ENCODE data around the gene COL5A2.

The COL5A2 gene

DNA sequence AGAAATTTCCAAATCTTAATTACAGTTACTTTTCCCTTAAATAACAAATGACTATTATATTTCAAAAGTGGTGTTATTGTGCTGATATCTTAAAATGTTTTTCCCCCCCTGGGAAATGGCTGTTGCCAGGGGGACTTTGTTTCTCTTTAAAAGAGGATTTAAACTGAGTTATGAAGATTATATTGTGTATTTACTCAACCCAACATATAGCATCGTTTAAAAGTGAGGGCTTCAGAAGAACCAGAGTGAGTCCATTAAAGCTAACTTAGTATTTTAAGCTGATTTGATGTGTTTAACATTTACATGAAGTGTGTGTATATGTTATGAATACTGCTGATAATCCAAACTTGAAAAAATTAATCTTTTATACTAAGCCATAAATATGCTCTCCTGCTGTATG is 81.6 kb downstream of the COL5A2 start:
- ATAC-seq = no peak

DNA sequence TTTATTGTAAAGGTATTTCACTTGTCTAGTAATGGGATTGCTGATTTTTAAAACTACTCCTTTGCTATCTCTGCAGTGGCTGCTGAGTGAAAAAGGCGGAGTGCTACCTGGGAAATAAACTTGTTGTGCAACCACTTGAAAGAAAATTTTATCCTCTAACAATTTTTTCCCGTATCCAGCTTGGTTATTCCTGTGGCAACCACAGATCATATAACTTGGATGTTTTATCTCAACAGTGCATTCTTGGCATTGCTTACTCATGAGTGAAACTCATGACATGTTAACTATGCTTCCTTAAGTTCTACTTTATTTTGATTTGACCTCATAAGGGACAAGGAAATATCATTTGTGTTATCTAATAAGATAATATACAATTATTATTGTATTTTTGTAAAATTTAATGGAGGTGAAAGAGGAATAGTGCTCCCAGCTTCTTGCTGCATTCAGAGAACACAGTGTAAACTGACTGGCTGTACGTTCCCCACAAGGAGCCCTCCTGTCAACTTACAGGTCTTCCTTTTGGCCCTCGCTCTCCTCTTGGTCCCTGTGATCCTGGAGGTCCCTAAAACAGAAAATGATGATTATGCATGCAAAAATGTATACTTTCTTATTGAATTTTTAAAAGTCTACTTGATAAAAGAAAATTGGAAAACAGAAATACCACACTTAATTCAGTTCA is 82.7 kb downstream of the COL5A2 start:
- no peak for ATAC-seq
- DNase-seq = no peak

More for the DNA sequence above, 81.6 kb downstream of the COL5A2 start:
- no peak for DNase-seq

DNA sequence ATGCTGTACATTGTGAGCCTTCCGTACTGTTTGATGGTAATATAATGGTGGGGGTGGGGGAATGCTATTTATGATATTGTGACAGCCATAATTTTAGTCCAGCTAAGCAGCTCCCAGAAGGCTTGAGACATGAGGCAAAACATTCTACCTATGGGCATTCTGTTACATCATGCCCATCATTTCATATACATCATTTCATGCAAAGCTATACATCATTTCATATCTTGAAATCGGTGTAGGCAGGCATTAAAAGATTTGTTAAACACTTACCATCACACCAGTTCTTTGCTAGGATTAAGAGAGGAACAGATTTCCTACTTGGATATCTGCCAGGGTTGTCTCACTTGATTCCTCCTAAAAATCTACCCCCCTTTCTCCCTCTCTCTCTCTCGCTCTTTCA is 84.5 kb downstream of the COL5A2 start:
- no peak for ATAC-seq
- no peak for DNase-seq

DNA sequence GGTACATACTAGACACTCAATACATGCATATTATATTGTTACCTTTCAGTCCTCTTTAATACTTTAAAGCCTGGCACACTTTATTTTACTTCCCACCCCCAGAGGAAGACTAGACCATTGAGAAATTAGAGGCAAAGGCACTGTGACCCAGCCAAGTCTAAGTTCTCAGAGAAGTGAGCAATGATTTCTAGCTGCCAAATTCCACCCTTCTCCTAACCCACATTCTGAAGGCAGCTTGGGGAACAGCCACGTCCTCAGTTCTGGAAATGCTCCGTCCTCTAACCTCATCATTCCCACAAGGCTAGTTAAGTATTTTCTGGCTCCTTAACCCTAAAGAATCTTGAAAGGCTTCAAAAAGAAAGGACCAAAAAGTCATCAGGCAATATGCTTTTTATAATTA is 86.6 kb downstream of the COL5A2 start:
- ATAC-seq (no peak), DNase-seq (no peak)

DNA sequence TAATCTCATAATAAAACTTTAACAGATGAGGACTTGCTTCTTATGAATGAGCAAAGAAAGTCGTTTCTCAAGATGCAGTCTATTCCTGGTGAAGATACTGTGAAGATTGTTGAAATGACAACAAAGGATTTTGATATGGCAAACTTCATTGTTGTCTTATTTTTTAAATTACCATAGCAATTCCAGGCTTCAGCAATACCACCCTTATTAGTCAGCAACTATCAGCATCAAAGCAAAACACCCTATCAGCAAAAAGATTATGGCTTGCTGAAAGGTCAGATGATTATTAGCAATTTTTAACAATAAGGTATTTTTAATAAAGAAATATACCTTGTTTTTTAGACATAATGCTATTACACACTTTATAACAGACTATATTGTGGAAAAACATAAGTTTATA is 88.3 kb downstream of the COL5A2 start:
- DNase-seq (no peak), ATAC-seq (no peak)

DNA sequence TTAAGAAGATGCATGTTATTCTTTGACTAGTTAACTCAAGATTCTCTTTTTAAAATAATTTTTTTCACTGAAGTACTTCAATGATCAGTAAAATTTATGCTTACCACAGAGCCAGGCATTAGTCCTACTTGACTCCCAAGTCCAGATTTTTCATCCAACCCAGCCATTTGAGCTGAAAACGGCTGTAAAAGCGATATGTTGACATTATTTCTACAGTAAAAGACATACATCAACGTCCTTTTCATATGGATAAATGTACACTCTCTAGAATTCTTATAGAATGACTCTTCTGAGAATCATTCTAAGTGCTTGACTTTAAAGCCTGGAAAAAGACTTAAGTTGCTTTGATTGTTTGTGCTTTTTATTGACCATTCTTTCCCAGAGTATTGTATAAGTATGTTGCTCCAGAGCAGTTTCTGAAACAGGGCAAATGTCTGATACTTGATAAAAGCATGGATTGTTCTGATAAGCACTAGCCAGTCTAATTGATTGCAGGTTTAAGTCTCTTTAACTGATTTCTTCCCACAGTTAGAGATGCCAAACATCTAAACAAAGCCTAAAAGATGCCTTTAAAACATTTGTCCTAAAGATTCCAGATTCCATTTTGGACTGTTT is 90.9 kb downstream of the COL5A2 start:
- DNase-seq (no peak), ATAC-seq (no peak)

DNA sequence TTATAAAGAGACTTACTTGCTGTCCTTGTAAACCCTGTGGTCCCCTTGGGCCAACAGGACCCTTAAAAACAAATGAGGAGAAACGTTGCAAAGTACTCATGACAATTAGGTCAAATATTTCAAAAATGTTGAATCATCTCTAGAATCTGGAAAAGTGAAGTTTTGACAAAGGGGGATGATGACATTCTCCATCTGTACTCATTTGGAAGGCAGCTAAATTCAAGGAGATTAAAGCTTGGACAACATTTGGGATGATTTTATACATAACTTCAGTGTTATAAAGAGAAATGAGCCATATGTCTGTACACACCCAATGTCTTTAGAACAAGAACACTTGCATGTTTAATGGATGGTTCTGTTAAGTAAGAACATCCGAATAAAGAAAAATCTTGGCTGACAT is 92.9 kb downstream of the COL5A2 start:
- DNase-seq = no peak

DNA sequence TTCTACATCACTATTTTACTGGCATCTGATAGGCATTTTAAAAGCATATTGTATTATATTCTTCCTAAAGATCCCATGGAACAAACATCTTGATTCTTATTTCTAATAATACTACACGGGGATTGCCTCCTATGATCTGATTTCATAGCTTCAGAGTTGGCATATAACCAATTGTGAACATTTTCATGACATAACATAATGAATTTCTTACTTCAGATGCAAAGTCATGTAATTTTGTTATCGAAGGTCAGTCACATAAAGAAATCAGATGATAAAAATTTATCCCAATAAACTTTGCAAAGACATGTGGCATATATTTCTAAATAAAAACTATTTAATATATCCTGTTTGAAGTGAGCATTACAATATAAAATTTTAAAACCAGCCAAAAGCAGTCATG is 93.3 kb downstream of the COL5A2 start:
- DNase-seq = no peak
- ATAC-seq = no peak

More for the DNA sequence above, 92.9 kb downstream of the COL5A2 start:
- ATAC-seq = no peak

DNA sequence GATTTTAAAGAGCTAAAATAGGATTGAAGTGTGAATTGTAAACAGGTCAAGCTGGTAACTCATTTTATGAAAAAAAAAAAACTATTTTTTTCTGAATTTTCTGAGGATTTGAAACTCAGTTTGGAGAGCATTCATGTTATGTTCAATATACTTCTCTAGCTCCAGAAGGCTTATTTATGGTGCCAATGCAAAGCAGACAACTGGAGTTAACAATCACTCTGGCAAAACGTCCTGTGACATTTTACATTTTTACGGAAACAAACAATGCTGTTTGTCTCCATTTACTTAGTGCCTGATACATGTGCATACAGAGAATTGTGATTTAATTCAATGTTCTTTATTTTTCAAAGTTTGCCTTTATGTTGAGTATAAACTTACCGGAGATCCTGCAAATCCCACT is 96.0 kb downstream of the COL5A2 start:
- ATAC-seq (no peak), DNase-seq (no peak)

DNA sequence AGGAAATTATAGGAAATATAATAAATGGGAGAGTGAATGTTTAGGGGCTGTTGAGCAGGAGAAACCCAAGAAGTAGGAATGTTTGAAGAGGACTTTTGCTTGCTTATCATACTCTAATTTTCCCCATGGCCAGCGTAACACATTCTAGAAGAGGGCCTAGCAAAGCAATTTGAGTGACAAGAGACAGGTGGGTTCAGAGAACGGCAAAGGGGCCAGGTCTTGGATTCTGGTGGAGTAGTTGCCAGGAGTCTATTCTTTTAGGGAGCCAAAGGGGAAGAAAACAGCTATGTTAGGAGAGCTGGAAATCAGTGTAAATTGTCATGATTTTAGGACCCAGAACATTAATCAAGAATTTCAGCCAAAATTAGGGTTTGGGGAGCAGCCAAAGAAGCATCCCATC is 96.5 kb downstream of the COL5A2 start:
- ATAC-seq (no peak), DNase-seq (no peak)

DNA sequence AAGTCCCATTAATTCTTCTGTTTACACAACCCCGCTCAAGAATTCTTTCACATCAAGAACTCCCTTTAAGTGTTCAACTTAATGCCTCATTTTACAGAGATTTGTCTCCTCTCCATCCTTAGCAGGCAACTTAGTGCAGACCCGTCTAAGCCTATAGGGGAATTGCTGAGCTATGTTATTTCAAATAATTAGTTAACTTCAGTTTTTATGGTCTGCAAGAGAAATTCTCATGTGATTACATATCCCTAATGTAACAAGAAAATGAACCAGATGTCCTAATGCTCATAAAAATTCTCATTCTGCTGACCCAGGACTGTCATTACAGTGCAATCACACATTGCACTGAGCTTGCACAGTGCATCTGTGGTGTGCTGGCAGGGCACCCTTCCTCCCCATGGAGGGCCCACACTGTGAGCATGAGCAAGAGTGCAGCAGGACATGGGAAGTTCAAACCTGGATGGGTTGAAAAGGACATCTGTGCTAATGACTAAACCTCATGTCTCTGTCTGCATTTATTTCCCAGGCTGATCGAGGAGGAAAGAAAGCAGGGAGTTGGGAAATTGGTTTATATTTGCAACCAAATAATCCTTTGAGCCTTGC is 97.1 kb downstream of the COL5A2 start:
- ATAC-seq = no peak
- DNase-seq = no peak

DNA sequence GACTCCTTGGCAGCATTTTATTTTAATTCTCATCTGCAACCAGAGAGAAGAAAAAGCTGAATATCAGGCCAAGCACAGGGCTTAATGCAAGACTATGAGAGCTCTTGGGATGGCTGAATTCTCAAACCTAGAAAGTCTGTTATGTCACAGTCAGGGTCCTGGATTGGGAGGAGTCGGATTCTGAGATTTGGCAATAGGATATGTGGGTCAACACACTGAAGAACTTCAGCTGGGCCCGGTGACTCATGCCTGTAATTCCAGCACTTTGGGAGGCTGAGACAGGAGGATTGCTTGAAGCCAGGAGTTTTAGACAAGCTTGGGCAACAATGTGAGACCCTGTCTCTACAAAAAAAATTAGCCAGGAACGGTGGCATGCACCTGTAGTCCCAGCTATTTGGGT is 103.0 kb downstream of the COL5A2 start:
- ATAC-seq (no peak), DNase-seq (no peak)

DNA sequence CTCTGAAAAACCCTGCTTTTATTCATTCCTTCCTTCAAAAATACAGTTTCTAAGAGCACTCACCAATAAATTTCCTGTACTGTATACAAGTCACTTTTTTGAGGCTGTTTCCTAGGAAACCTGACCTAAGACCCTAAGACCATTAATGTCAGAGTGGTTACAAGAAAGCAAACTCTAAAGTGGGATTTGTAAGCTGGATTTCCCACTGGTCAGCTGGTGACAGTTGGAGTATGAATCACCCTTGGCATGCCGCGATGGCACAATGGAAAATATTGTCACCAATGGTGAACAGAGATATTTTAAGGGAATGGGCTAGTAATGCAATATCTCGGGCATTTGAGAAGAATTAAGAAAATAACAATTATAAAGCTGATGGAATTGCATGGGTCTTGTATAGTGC is 103.4 kb downstream of the COL5A2 start:
- DNase-seq (no peak), ATAC-seq (no peak)

DNA sequence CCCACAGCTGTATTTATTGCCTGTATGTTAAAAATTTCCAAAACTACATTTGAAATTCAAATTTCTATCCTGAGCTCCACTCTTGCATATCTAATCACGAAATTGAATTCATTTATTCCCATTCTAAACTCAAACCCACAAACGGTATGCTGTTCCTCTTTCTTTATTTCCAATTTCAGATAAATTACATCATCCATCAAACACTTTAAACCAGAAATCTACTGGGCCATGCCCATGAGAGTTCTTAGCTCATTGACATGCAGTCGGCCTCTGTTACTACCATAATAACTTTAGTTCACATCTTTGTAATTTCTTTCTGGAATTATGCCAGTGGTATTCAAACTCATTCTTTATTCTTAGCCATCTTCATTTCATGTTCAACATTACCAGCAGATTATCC is 105.1 kb downstream of the COL5A2 start:
- ATAC-seq (no peak), DNase-seq (no peak)

DNA sequence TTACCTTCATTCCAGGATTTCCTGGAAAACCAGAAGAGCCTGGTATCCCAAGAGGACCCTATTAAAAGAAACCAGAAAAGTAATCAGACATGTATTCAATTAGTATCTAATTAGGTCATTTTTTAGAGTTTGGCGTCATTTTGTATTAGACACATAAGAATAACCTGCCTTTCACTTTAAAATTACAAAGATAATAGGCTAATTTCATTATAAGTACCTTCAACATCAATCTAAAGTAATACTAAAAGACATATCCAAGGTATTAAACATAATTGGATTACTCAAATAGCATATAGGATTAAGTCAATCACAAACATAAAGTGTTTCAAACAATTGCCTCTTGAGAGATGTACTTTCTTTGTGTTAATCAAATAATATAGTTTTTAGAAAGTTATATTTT is 107.5 kb downstream of the COL5A2 start:
- DNase-seq (no peak), ATAC-seq (no peak)

DNA sequence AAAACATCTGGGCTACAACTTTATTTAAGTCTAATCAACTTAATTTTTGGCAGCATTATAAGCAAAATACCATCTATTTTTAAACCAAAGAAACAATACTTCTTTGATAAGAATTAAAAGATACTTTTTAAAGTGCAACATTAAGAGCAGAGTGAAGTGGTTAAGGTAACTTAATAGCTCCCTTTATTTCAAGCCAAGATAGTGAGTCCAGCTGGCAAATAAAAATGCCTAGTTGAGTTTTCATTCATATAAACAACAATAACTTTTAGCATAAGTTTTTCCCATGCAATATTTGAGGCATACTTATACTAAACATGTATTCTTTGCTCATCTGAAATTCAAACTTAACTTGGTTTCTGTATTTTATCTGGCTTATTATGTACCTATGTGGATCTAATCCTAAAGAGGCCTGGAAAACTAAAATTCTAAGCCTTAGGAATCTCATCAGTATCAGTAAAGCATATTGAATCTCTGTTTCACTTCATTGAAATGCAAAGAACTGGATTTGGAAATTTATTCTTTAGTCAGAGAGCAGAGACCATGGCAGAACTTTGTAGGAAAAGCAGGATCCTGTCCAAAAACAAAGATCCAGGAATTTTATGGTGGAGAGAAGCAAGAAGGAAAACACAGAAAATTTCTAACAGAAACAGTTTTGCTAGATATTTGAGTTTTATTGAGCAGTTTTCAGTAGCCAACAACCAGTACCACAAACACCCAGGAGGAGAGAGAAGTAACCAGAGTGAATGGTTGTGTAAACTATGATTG is 109.5 kb downstream of the COL5A2 start:
- no peak for DNase-seq
- ATAC-seq = no peak

DNA sequence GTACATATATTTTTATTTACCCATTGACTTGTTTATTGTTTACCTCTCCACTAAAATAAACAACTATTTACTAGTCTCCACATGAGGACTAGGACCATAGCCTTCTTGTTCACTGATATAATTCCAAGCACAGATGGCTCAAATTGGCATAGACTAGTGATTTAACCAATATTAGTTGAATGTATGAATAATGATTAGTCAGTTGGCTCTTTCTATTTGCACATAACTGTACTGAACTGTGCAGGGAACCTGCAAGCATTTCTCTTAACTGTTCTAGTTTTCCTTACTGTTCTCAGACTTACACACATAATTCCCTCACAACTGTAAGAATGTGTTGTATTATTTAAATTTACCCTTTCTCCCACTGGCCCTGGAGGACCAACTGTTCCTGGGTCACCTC is 113.5 kb downstream of the COL5A2 start:
- ATAC-seq (no peak), DNase-seq (no peak)

DNA sequence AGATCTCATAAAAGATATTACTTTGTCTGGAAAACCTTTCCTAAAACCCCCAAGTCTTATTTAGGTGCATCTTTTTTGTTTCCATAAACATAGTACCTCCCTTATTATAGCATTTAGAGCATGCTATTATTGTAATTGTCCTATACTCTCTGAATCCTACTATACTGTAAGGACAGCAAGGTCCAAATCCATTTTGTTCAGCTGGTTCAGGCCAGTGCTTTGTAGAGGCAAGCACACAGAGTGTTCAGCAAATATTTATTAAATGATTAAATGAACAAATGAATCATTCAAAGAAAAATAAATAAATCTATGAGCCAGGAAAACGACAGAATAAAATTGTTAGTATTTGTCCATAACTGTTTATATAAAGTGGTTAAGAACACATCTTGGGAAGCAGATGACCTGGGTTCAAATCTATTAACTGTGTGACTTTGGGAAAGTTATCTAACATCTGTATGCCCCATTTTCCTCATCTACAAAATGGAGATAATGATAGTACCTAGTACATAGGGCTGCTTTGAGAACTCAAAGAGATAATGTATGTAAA is 119.4 kb downstream of the COL5A2 start:
- DNase-seq = no peak
- ATAC-seq = no peak

DNA sequence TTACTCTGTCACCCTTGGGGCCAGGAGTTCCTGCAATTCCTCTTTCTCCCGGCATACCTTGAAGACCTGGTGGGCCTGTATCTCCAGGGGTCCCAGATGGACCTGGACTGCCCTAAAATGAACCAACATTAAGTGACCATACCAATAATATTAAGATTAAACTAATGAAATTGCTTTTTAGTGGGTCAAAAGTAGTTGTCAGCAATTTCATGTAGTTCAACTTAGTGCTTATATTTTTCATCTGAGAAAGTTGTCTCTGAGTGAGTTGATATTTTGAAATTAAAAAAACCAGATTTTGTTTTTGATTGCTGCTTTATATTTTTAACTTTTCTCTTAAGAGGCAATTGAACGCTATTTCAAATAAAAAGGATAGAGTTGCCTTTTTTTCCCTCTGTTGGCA is 122.2 kb downstream of the COL5A2 start:
- DNase-seq (no peak), ATAC-seq (no peak)

DNA sequence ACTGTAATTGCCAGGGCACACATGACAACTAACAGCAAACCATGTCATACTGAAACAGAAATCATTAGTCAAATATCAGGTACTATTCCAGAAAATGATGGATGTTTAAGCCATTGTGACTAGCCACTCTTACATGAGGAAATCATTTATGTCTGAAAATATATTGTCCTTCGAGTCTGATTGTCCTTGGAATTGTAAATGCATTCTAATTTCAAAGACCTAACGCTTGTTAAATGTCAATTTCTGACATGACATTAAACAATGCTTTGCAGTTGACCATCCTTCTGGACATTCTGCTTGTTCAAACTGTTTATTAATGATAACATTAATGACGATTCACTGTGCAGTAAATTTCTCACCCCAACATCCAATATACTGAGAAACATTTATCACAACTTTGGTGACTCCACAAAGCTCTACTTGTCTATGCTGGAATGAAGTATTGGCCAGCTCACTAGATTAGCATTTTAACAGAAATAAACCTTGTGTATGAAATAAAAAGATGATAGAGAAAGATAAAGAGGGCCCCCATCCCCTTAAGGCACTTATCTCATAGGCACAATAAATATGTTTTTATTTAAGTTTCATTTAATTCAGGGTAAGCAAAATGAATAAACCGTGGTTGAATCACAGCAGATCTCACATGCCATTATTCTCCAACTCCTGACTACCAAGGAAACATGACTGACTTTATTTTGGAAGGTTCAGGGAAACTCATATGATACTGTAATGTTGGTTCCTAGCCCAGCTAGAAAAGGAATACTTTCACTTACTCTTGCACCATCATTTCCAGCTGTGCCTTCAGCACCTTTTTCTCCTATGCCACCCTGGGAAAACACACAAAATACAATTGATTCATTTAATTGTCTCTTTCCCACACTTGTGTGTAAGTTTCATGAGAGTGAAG is 123.1 kb downstream of the COL5A2 start:
- ATAC-seq = no peak
- DNase-seq = no peak

DNA sequence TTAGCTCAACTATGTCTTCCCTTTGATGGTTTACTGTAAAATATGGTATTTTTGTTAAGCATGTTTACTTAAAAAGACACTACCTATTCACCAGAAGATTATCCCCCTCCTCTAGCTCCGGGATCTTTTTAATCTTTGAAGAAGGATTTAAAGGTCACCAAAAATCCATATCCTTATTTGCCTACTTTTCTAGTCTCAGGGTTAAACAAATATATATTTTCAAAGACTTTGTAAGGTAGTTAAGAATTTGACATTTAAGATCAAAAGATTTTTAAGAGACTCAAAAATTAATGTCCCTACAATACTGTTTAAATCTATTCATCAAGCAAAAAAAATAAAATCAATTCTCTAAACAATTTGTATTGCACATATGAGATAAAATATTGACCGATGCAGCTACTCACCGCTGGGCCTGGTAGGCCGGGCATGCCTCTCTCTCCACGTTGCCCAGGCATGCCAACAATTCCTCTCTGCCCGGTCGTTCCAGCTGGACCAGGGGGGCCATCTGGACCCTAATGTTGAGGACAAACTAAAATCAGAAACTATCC is 129.3 kb downstream of the COL5A2 start:
- ATAC-seq = no peak
- no peak for DNase-seq
